Ectodermal cell (in vitro differentiated cells): ENCODE data around the gene DAPK1.

Source experiments
- H3K27ac ChIP-seq: 2 replicates; pipeline ENCODE4 v1.7.0; 2013; ENCODE audit warnings: mild to moderate bottlenecking, low read depth, low read length; ENCODE audit not compliant: insufficient read depth, poor library complexity, severe bottlenecking
- H3K27me3 ChIP-seq: 2 replicates; pipeline ENCODE4 v1.7.0; 2013; ENCODE audit warnings: mild to moderate bottlenecking, low read length; ENCODE audit not compliant: insufficient read depth, control insufficient read depth, poor library complexity, severe bottlenecking
- H3K36me3 ChIP-seq: one replicate; pipeline ENCODE4 v1.7.0; 2013; ENCODE audit warnings: low read length; ENCODE audit not compliant: control insufficient read depth, insufficient read depth
- H3K4me1 ChIP-seq: one replicate; pipeline ENCODE4 v1.7.0; 2013; ENCODE audit warnings: low read length; ENCODE audit not compliant: control insufficient read depth, insufficient read depth
- H3K4me3 ChIP-seq: 2 replicates; pipeline ENCODE4 v1.7.0; 2013; ENCODE audit warnings: low read depth, low read length, control low read depth; ENCODE audit not compliant: insufficient read depth
- H3K9me3 ChIP-seq: 2 replicates; pipeline ENCODE4 v1.7.0; 2013; ENCODE audit warnings: mild to moderate bottlenecking, low read length, moderate library complexity; ENCODE audit not compliant: control insufficient read depth
- WGBS, 2 experiments: methylation state at CpG; one replicate each; pipeline ENCODE4 v1.1.7; 2013; ENCODE audit warnings: missing lambda C conversion rate in 2 of 2; 5-methylcytosine and 5-hydroxymethylcytosine counted together

DAPK1 gene

DNA sequence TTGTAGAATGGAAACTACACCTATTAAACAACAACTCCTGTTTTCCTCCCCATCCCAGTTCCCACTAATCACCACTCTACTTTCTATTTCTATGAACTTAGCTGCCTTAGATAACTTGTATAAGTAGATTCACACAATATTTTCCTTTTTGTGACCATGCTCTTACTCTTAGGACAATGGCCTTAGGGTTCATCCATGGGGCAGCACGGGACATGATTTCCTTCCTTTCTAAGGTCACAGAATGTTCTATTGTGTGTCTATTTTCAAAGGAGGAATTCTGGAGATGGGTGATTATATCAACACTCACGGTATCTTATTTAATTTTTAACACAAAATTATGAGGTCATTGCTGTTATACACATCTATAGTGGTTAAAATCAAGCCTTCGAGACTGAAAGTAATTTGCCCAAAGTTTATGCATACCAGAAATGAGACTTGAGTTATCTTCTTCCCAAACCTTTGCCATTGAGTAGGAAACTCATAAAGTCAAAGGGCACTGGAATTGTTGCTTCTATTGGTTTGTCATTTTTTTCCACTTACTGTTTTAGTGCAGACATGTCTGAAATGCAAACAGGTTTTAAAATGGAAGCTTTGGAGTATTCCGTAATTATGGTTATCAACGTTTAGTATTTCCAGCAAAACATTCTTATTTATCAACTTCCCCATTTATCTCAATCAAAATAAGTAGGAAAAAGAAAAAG, 251.8 kb downstream of the DAPK1 start:
- peaks cover 15% of the 10 kb centered on the region for H3K4me1 ChIP-seq
- H3K4me3 ChIP-seq = no peak overlapping the region
- WGBS, 2 experiments = 86 to 87% methylated on average over 4 to 5 of the region's 5 CpGs
- H3K36me3 ChIP-seq = no peaks in the 10 kb centered on the region
- H3K9me3 ChIP-seq = no peaks in the 10 kb centered on the region
- H3K27ac ChIP-seq = no peak overlapping the region
- H3K27me3 ChIP-seq = no peaks in the 10 kb centered on the region

GRCh38 chr9:87750726-87751125, 253.1 kb downstream of the DAPK1 start:
- Histone ChIP-seq H3K4me3 (no peak overlapping the region), H3K9me3 (no peaks in the 10 kb centered on the region), H3K27me3 (no peaks in the 10 kb centered on the region), H3K4me1 (peaks cover 15% of the 10 kb centered on the region), H3K27ac (no peak overlapping the region), H3K36me3 (no peaks in the 10 kb centered on the region)
- WGBS, 2 experiments = 68% methylated on average over 2 of the region's 2 CpGs

DNA sequence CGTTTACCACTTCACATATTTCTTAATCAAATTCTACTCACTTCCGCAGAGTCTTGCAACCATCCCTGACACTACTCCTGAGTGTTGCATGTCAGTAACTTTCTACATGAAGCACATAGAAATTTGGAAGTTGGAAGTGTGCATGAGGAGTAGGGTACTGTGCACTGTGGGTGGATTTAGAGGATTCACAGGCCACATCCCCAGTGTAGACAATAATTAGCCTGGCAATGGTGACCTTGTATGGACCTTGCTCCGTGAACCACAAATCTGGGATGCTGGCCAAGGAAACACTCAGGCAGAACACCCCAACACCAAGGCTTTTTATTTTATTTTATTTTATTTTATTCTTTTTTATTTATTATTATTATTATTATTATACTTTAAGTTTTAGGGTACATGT, 253.8 kb downstream of the DAPK1 start:
- Histone ChIP-seq H3K36me3 (no peaks in the 10 kb centered on the region), H3K27me3 (no peaks in the 10 kb centered on the region)
- WGBS, 2 experiments = 97 to 98% methylated on average over 3 of the region's 3 CpGs

DNA sequence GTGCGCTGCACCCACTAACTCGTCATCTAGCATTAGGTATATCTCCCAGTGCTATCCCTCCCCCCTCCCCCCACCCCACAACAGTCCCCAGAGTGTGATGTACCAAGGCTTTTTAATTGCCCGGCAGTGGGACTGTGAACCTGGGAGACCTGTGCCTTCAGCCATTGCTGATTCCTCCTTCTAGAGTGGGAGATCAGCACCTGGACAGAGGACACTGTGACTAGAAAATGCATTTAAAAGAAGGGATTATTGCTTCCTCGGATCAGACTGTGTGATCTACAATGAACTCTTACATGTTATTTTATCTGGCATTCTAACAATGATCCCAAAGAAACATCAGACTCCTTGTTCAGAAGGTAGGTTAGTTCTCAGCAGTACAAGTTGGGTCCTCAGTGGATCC, 254.2 kb downstream of the DAPK1 start:
- H3K27ac ChIP-seq = no peak overlapping the region
- H3K4me1 ChIP-seq = peaks cover 15% of the 10 kb centered on the region
- H3K36me3 ChIP-seq = no peaks in the 10 kb centered on the region
- no peaks in the 10 kb centered on the region for H3K9me3 ChIP-seq
- WGBS, 2 experiments = 88% methylated on average over 2 to 4 of the region's 4 CpGs
- H3K27me3 ChIP-seq = no peaks in the 10 kb centered on the region
- no peak overlapping the region for H3K4me3 ChIP-seq

More for the DNA sequence above, 253.8 kb downstream of the DAPK1 start:
- Histone ChIP-seq H3K27ac (no peak overlapping the region), H3K4me3 (no peak overlapping the region), H3K9me3 (no peaks in the 10 kb centered on the region), H3K4me1 (peaks cover 15% of the 10 kb centered on the region)

DNA sequence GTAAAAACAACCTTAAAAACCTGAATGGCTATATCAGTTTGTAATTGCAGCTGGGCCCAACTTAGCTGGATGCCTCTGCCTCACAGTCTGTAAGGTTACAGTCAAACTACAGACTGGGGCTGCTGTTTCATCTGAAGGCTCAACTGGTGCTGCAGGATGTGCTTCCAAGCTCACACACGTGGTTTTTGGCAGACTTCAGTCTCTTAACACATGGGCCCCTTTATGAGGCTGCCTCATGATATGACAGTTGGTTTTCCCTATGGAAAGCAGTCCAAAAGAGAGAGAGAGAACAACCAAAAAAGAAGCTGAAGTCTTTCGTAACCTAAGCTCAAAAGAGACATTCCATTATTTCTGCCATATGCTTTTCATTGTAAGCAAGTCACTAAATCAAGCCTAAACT, 255.6 kb downstream of the DAPK1 start:
- no peak overlapping the region for H3K4me3 ChIP-seq
- no peaks in the 10 kb centered on the region for H3K9me3 ChIP-seq
- peaks cover 6% of the 10 kb centered on the region for H3K4me1 ChIP-seq
- H3K36me3 ChIP-seq = no peaks in the 10 kb centered on the region
- WGBS, 2 experiments = 44 to 70% methylated on average over 1 to 2 of the region's 2 CpGs
- H3K27ac ChIP-seq = no peak overlapping the region
- H3K27me3 ChIP-seq = no peaks in the 10 kb centered on the region
